ENCODE data around the gene LPAR3.
A peak's percentile ranks its signal among the peaks of the same experiment; 100 is the strongest.

Gene LPAR3

DNA sequence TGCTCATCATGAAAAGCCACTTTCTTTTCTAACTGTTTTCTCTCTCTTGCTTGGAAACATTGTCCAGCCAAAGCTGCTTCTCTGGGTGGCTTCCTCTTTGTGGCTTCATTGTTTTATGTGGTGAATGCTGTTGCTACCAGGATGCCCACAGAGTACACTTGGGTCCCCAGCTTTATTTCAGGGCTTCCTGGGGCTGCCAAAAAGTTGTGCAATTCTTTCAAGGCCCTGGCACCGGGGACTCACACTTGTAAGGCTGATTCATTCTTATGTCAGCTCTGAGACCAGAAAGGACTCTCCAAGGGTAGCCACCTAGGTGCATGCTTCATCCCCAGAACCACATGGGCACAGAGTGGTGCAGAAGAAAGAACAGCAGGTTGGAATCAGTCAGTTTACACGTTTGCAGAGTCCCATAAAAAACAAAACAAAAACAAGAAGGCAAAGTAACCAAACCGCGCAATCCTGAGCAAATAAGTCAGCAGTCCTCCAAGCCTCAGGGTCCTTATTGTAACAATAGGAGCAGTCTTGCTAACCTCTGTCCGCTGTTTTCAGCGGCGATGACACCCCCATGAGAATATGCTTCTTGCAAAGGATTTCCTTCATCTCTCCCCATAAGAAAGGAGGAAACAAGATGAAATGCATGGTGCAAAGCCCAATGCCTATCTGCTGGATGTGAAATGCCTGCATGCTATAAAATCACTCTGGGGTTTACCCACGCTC lies 112.8 kb downstream of the LPAR3 start:
- DNase-seq (ENCODE audit: insufficient read length, low spot score) (no peak), FAIRE-seq (no peak)

- FAIRE-seq (no peak), DNase-seq (ENCODE audit: insufficient read length, low spot score) (no peak)
These were observed 116.4 kb downstream of the LPAR3 start for GRCh38 chr1:84776639-84777038.

- DNase-seq (ENCODE audit: insufficient read length, low spot score) (no peak), FAIRE-seq (no peak)
These were observed 117.5 kb downstream of the LPAR3 start for GRCh38 chr1:84775535-84775920.

- FAIRE-seq, result no peak
- no peak for DNase-seq (ENCODE audit: insufficient read length, low spot score)
These were observed 118.1 kb downstream of the LPAR3 start for GRCh38 chr1:84774669-84775534.

DNA sequence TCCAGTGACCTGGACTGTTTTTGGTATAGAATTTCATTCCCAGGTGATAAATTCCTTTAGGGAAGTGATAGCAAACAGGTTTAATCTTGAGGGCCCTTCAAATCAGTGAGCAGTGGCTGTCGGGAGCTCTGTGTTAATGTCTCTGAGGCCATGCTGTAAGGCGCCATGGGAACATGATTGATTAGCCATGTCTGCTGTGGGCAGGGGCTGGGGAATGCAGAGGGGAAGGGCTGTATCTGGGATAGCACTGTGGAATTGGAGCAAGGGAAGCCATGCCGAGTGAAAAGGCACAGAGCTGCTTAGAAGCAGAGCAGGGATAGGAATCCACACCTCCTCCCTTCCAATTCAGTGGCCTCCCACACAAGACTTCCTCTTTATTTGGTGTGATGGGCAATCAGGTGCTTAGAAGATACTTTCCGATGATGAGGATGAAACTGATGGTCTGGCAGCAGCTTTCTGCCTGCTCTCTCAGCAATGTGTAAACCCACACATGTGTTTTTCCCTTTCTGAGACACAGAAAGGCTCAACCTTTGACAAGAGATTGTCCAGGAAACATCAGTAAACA lies 119.0 kb downstream of the LPAR3 start:
- FAIRE-seq (no peak), DNase-seq (ENCODE audit: insufficient read length, low spot score) (no peak)

GRCh38 chr1:84773195-84773594 lies 119.8 kb downstream of the LPAR3 start:
- DNase-seq (ENCODE audit: insufficient read length, low spot score) (no peak), FAIRE-seq (no peak)

DNA sequence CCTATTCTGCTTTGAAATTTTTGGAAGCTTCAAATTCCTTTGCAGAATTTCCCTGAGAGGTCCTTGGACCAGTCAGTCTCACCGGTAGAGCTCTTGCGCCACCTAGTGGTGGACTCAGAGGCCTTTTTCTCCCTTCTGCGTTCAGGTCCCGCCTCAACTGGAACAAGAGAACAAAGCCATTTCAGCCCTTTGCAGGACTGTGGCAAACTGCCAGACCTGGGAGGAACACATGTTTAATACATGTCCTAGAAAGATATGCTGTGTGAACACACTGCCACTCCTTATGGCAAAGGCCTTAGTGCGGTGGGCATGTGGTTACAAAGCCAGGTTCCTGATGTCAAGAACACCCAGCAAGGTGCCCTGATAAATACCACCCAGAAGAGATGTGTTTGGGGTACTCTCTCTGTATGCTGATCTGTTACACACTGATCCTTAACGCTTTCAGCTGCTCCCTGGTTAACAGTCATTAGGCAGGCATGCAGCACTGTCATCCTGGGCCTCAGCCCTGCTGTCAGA lies 120.5 kb downstream of the LPAR3 start:
- peak; percentile 67 for DNase-seq (ENCODE audit: insufficient read length, low spot score)
- no peak for FAIRE-seq

DNA sequence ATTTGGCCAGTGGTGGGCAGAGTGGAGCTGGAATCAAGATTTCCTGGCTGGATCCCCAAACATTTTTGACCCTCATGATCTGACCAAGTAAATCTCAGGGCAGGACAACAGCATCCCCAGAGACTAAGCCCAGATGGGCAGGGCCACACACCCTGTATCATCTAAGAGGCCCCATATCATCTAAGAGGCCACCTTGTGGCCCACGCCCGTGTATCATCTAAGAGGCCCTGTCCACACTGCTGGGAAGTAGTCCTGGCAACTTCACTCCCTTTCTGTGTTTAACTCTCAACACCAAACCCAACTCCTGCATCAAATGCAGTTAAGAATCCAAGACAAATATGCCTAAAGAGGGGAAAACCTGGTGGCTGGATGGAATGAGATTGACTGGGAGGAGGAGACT lies 121.1 kb downstream of the LPAR3 start:
- DNase-seq (ENCODE audit: insufficient read length, low spot score), result no peak

GRCh38 chr1:84770481-84770880 lies 122.5 kb downstream of the LPAR3 start:
- DNase-seq (ENCODE audit: insufficient read length, low spot score), result no peak
- FAIRE-seq, result no peak

More for the DNA sequence above, 121.1 kb downstream of the LPAR3 start:
- no peak for FAIRE-seq

DNA sequence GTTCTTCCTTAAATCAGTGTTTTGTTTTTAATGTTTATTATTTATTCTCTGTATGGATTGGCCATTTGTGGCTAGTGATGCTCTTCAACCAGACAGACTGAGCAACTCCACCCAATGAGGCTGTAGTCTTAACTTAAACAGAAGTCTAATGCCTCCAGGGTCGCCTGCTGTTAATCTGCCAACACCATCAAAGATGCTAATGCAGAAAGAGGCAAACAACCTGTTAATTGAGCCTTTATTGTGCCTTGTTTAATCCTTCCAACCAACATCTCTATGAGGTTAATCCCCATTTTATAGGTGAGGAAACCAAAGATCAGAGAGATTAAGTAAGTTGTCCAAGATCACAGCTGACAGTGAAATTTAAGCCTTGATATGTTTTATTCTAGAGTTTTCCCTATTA lies 123.4 kb downstream of the LPAR3 start:
- FAIRE-seq (no peak), DNase-seq (ENCODE audit: insufficient read length, low spot score) (no peak)

- no peak for DNase-seq (ENCODE audit: insufficient read length, low spot score)
- FAIRE-seq, result peak; percentile 95
These were observed 124.4 kb downstream of the LPAR3 start for GRCh38 chr1:84768634-84769033.

DNA sequence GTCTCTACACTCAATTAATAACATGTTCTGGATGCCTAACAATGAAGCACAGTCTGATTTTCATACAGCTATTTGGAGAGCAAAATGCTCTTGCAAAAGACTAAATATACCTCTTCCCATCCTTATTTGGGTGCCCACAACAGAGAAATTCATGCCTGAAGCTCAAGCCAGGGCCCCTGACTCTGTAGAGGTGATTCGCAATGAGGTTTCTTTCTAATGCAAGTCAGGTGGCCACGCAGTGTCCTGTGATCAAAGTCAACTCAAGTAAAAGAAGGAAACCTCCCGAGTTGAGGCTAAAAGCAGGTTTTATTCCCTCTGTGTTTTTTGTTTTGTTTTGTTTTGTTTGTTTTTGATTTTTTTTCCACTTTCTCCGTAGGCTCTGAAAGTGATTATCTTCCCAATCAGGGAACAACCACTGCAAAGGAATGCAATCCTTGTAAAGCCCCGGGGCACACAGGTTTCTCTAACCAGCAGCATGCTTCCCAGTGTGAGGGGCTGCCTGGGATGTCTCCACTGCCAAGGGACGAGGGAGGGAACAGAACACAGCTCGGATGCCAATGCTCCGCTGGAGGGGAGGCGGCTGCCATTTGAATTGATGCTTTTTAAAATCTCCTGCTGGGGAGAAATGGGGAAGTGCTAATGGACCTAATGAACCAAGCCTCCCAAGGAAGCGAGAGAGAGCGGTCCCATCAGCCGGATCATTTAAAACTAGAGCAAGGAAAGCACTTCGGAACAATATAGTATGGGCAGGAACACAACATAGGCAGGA lies 128.9 kb downstream of the LPAR3 start:
- FAIRE-seq (no peak), DNase-seq (ENCODE audit: insufficient read length, low spot score) (no peak)

- no peak for DNase-seq (ENCODE audit: insufficient read length, low spot score)
- FAIRE-seq, result no peak
These were observed 130.3 kb downstream of the LPAR3 start for GRCh38 chr1:84762664-84763063.
